HG02981 (cell line): ENCODE results near the gene CHADL.

Experiments
- ATAC-seq: cut with Tn5 transposase; IDR thresholded peaks from one replicate; pipeline ENCODE4 v1.9.1; 2021; ENCODE audit warnings: mild to moderate bottlenecking, moderate library complexity; ENCODE audit not compliant: unreplicated experiment

The CHADL gene

GRCh38 chr22:41257696-41258095 lies 17.0 kb upstream of the CHADL start:
- no peak for ATAC-seq

- no peak for ATAC-seq
Observed at GRCh38 chr22:41256254-41257253, 15.8 kb upstream of the CHADL start.

DNA sequence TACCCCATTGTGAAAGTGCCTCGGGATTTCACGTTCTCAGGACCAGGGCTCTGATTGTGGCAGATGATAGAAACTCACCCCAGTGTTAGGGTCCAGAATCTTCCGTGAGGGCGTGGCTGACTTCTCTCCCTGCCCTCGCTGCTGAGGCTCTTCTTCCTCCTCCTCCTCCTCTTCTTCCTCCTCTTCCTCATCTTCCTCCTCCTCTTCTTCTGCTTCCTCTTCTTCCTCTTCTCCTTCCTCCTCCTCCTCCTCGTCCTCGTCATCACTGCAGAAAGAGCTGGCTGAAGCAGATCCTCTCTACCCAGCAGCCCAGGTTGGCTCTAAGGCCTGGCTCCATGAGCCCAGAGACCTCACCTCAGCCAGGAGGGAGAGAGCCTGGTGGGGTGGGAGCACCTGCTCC lies 13.5 kb upstream of the CHADL start:
- no peak for ATAC-seq

GRCh38 chr22:41252365-41252764 lies 11.6 kb upstream of the CHADL start:
- ATAC-seq = no peak

DNA sequence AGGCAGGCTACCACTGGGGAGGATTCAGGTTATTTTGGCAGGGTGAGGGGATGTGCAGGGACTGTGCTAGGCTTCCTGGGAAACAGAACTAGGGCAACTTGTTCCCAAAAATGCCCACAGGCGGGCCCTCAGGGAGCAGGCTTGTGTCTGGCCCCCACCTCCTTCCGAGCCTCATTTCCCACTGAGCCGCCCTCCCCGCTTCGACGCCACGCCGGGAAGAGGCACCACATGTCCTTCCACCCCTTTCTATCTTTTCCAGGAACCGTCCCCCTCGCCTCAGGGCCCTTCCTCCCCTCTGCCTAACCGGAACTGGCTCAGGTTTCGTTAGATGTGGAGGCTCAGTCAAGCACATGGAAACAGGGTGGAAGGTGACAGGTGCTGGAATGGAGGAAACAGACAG lies 9.4 kb upstream of the CHADL start:
- no peak for ATAC-seq

GRCh38 chr22:41249442-41249841 lies 8.7 kb upstream of the CHADL start:
- ATAC-seq = no peak

- no peak for ATAC-seq
Observed at GRCh38 chr22:41248758-41249157, 8.0 kb upstream of the CHADL start.

- no peak for ATAC-seq
Observed at GRCh38 chr22:41248314-41248713, 7.6 kb upstream of the CHADL start.

- ATAC-seq = no peak
Observed at GRCh38 chr22:41247703-41248102, 7.0 kb upstream of the CHADL start.

- no peak for ATAC-seq
Observed at GRCh38 chr22:41245917-41246499, 5.3 kb upstream of the CHADL start.

DNA sequence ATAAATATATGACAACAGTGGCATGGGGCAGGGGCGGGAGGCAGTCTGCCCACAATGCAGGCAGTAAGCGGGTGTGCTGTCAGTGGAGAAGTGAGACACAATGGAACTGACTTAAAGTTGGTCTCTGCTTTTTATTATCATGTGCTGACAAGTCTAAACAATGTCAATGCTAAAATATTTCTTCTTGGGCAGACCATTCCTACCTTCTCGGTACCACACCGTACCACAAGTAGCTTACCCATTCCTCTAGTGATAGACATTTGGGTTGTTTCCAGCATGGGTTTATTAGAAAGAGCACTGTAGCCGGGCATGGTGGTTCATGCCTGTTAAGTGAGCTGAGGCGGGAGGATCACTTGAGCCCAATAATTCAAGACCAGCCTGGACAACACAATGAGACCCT lies 2.6 kb upstream of the CHADL start:
- no peak for ATAC-seq

DNA sequence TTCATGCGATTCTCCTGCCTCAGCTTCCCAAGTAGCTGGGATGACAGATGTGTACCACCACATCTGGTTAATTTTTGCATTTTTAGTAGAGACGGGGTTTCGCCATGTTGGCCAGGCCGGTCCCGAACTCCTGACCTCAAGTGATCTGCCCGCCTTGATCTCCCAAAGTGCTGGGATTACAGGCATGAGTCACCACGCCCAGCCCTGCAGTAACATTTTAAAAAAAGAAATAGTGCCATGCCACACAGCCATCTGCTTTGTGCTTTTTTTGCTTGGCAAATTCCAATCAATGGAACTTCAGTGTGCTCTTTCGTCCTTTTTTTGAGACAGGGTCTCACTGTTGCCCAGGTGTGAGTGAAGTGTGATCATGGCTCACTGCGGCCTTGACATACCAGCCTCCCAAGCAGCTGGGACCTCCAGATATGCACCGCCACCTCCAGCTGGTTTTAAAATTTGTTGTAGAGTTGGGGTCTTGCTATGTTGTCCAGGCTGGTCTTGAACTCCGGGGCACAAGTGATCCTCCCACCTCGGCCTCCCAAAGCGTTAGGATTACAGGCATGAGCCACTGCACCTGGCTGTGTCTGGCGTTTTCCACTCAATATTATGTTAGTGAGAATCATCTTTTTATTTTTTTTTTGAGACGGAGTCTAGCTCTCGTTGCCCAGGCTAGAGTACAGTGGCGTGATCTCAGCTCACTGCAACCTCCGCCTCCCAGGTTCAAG lies 1.8 kb upstream of the CHADL start:
- ATAC-seq = no peak

DNA sequence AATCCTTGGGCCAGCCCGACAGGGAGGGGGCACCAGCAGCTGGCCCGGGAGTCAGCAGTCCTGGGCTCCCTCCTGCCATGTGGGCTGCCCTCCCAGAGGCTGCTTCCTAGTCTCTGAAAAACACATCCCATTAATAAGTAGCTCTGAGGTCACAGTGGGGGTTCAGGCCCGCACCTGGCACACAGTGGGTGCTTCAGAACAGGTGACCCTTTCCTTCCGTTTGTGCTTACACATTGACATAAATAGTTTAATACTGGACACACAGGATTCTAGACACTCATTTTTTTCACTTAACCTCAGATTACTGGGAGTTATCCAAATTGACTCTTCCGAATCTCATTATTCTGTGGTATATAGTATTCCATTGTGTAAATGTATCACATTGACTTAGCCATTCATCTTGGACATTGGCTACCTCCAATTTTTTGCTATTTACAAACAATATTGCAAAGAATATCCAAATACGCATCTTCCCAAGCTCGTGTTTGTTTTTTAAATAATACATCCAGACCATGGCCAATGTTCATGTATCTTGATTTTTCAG lies 474 bp upstream of the CHADL start:
- ATAC-seq = no peak

DNA sequence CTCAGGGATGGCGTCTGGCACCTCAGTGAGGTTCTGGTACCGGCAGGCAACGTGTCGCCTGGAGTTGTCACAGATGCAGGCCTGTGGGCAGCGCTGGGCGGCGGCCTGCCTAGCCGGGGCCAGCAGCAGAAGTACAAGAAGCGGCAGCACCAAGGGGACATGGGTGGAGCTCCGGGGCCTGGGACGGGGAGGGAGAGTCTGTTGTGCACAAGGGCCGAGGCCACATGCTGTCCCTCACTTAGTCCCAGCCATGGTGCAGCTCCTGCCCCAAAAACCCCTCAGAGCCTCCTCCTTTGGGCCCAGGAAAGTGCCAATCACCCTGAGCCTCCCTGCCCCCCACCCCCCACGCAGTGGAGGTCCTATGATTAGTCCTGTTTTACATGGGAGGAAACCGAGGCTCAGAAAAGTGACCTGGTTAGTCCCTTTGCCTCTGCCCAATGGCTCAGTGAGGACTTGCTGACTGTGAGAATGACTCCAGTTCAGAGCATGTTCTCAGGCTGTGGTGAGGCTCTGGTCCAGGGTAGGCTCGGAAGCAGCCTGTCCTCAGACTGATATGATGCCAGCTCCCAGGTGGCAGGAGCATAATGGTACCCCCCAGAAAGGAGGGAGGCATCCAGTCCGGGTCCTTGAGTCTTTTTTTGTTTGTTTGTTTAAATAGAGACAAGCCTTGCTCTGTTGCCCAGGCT lies 1.1 kb downstream of the CHADL start:
- no peak for ATAC-seq

GRCh38 chr22:41238570-41239442 lies 1.9 kb downstream of the CHADL start:
- no peak for ATAC-seq

DNA sequence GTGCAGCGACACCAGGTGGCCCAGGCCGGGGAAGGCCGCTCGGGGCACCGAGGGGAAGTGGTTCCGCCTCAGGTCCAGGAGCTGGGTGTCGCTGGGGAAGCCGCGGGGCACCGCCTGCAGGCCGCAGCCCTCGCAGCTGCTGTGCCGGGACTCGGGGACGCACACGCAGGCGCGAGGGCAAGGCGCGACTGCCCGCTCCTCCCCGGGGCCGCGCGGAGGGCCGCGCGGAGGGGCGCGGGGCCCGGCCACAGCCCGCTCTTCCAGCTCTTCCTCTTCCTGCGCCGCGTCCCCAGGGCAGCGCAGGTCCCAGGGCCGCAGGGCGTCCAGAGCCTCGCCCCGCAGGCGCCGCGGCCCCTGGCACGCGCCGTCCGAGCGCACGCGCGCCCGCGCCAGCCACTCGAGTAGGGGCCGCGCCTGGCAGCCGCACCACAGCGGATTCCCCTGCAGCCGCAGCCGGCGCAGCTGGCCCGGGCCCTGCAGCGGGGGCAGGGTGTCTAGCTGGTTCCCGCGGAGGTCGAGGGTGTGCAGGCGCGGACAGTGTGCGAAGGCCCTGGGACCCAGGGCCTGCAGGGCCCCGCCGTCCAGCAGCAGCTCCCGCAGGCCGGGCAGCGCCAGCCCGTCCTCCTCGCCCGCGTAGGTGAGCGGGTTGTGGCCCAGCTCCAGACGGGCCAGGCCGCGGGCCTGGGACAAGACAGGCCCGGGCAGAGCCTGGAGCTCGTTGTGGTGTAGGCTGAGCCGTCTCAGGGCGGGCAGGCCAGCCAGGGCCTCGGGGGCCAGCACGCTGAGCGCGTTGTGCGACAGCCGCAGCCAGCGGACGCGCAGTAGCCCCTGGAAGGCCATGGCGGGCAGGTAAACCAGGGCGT lies 2.8 kb downstream of the CHADL start:
- peak; percentile 75 for ATAC-seq

- ATAC-seq = no peak
Observed at GRCh38 chr22:41237036-41237706, 3.6 kb downstream of the CHADL start.
